Activated CD4-positive, alpha-beta T cell treated with anti-CD3 and anti-CD28 coated beads for 48 hours (primary cell): ENCODE measurements around the gene TRPV5.

ENCODE experiments used
- DNase-seq: peaks from one replicate; pipeline ENCODE4 v3.0.0-alpha.2; 2020

Gene TRPV5

GRCh38 chr7:142868188-142868985 lies 65.2 kb downstream of the TRPV5 start:
- DNase-seq = no peak

- no peak for DNase-seq
These were observed 66.0 kb downstream of the TRPV5 start for GRCh38 chr7:142867398-142868187.

GRCh38 chr7:142867097-142867378 lies 66.5 kb downstream of the TRPV5 start:
- no peak for DNase-seq

GRCh38 chr7:142866361-142867096 lies 67.0 kb downstream of the TRPV5 start:
- DNase-seq = no peak

GRCh38 chr7:142865766-142866165 lies 67.8 kb downstream of the TRPV5 start:
- DNase-seq = no peak

- DNase-seq = no peak
These were observed 68.4 kb downstream of the TRPV5 start for GRCh38 chr7:142864980-142865747.

- no peak for DNase-seq
These were observed 69.5 kb downstream of the TRPV5 start for GRCh38 chr7:142863891-142864685.

GRCh38 chr7:142862786-142863400 lies 70.7 kb downstream of the TRPV5 start:
- no peak for DNase-seq

- DNase-seq = no peak
These were observed 71.2 kb downstream of the TRPV5 start for GRCh38 chr7:142862351-142862750.

GRCh38 chr7:142860968-142861367 lies 72.6 kb downstream of the TRPV5 start:
- DNase-seq = no peak

- DNase-seq = no peak
These were observed 73.7 kb downstream of the TRPV5 start for GRCh38 chr7:142859829-142860228.

- no peak for DNase-seq
These were observed 74.1 kb downstream of the TRPV5 start for GRCh38 chr7:142859411-142859810.
